Midbrain (tissue), 1 donor: ENCODE results near the gene TMEM115.

ENCODE experiments used
- DNase-seq: peaks from one replicate; lab custom pipeline; 2025; lab: John Stamatoyannopoulos, UW

The TMEM115 gene

GRCh38 chr3:50378024-50378423, 18.7 kb upstream of the TMEM115 start:
- no peak for DNase-seq

DNA sequence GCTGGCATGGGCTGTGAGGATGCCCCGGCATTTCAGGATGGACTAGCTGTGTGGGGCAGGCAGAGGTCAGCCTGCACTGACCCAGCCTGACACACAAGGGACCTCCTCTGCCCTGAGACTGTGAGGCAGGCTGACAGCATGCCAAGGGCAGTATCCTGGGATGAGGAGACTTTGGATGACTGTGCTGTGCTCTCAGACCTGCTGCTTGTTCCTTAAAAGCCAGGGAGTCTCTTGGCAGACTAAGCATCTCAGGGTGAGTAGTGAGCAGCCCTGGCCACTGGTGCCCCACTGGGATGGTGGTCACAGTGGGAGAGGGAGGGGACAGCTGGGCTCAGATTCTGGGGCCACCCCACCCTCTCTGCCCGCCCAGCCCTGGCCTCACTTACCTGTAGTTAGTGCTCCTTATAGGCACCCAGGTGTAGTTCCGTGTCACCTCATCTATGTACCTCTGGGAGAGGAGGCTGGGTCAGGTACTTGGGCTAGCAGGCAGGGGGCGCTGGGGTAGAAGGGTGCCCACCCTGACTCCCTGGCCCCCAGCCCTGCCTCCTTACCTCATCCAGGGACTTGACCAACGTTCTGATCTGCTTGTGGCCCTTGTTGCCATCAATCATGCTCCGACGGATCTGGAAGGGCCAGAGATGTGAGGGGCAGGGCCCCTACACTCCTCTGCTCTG, 16.1 kb upstream of the TMEM115 start:
- no peak for DNase-seq

DNA sequence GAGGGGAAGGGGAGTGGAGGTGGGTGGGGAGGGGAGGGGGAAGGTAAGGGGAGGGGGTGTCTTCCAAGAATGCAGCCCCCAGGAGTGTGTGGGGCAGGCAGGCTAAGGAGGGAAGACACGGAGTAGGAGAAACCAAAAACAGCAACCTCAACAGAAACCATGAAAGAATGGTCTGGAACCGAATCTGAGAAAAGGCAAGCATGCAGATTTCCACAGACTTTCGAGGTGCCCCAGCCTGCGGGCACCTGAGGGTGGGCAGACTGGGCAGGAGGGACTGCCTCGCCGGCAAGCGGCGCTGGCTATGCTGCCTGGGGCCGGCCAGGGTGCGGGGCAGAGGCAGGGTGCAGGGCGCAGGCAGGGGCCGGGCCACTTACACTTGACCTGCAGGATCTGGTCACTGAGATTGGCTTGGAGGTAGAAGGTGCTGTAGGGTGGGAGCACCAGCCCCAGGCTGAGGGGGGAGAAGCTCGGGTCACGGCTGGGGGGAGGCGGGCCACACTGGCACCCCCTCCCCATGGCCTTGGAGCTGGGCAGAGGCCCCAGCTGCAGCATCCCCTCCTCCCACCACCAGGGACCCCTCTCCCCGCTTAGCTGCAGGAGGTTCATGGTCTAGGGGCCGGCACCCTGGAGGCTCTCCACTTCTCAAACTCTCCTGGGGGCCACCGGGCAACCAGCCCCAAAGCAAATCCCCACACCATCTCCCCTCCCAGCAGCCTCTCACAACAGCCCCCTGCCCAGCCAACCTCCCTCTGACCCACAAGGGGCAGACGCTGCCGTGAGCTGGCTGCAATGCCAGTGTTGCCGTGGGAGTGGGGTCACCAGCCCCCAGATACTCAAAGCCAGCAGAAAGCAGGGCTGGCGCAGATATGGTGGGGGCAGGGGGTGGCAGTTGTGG, 15.3 kb upstream of the TMEM115 start:
- no peak for DNase-seq

- DNase-seq, result no peak
Observed at GRCh38 chr3:50373146-50374051, 14.1 kb upstream of the TMEM115 start.

GRCh38 chr3:50372349-50372748, 13.0 kb upstream of the TMEM115 start:
- no peak for DNase-seq

DNA sequence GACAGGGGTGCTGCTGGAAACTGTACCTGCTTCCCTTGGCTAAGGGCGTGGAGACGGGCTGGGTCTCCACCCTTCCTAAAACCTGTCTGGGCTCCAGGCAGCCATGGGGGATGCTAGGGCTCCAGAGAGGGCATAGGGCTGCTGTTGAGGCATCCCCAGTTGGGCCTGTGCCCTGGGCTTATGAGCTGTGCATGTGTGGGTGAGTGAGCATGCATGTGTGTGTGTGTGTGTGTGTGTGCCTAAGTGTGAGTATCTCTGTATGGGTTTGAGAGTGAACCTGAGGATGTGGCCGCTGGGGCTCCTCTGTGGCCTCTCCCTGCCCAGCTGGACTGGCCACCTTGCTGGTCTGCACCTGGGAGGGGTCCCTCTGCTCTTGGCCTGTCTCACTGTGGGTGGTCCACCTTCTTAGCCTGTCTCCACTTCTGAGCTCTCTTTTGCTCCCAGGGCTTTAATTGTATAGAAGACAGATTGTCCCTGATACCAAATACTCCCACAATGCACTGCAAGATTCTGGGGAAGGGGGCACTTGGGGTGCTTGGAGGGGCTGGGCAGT, 11.9 kb upstream of the TMEM115 start:
- no peak for DNase-seq

DNA sequence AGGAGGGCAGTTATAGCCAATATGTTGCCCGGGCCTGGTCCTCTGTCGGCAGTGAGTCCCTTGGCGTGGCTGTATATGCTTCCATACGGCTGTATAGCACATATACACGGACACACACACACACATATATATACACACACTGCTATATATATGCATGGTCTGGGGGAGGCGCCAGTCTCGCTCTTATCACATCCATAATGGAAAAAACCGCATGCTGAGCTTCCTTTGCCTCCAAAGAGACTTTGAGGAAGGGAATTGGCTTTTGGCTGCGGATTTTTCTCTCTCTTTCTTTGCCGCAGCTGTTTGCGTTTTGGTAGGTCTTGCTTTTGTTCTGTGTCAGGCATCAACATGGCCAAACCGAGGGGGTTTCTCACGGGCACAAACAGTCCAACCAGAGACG, 11.3 kb upstream of the TMEM115 start:
- DNase-seq, result no peak

GRCh38 chr3:50369012-50369670, 9.8 kb upstream of the TMEM115 start:
- no peak for DNase-seq

- DNase-seq, result no peak
Observed at GRCh38 chr3:50365842-50366220, 6.5 kb upstream of the TMEM115 start.

- DNase-seq, result peak; percentile 53
Observed at GRCh38 chr3:50365080-50365841, 5.9 kb upstream of the TMEM115 start.

DNA sequence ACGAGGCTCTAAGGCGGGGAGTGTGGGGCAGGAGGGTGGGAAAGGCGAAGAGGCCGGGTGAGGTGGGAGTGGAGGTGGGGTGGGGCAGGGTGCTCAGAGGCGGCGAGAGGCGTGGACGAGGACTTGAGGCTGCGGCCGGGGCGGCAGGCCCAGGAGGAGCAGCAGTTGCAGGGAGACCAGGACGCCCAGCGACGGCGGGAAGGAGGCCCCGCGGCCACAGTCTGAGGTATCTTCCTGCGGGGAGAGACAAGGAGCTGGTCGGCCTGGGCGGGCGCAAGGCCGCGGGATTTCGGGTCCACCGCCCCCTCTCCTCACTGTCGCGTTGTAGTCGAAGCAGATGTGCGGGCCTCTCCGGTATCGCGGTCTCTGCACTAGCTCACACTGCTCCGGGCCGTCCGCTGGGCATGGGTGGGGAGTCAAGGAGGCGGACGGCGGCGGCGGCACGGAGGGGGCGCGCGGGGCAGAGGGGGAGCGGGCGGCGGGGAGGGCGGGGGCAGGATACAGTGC, 5.3 kb upstream of the TMEM115 start:
- no peak for DNase-seq

DNA sequence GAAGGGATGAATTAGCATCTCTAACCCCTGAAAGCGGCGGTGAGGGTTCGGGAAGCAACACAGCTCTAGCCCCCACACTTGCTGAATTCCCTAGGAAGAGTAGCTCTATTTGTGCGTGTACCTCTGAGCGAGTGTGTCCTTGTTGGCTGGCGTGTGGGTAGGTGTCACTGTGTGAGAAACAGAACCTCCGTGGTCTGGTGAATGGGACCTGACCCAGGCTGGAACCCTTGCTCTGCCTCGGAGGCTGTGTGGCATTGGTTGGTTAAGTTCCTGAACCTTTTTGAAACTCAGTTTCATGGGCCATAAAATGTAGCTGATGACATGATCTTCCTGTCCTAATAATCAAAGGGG, 414 bp upstream of the TMEM115 start:
- no peak for DNase-seq

- DNase-seq, result no peak
Observed at GRCh38 chr3:50358355-50358910, 888 bp downstream of the TMEM115 start.

DNA sequence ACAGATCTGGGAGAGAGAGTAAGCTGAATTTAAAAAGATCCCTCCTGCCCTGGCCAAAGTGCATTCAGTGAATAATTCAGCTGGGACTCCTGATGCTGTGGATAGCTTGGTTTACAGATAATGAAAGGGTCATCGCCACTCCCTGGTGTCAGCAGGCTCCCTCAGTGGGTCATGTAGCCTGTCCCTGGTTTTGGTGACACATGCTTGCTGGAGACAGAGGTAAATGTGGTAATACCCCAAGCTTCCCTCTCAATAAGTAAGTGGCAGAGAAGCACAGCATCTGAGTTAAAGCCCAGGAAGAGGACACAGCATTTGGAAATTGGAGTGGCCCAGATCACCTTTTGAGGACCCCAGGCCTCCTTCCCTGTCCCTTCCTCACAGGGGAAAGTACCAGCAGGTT, 1.8 kb downstream of the TMEM115 start:
- DNase-seq, result no peak

DNA sequence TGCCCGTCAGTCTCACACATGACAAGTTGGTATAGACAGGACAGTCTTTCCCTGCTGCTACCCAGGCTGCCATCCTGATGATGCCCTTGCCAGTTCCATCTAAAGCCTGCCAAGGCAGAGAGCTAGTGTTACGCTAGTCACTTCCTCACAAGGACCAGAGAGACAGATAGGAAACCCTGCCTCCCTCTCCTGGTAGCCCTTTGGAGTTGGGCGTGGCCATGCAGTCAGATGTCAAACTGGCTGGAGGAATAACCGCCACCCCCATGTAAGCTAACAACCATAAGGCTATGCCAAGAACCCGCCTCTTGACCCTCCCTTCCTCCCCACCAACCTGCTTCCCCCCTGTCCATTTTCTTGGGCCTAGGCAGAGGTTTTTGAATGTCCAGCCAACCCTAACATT, 2.8 kb downstream of the TMEM115 start:
- no peak for DNase-seq

- DNase-seq, result no peak
Observed at GRCh38 chr3:50355829-50356552, 3.3 kb downstream of the TMEM115 start.

- DNase-seq, result no peak
Observed at GRCh38 chr3:50354850-50355249, 4.5 kb downstream of the TMEM115 start.

DNA sequence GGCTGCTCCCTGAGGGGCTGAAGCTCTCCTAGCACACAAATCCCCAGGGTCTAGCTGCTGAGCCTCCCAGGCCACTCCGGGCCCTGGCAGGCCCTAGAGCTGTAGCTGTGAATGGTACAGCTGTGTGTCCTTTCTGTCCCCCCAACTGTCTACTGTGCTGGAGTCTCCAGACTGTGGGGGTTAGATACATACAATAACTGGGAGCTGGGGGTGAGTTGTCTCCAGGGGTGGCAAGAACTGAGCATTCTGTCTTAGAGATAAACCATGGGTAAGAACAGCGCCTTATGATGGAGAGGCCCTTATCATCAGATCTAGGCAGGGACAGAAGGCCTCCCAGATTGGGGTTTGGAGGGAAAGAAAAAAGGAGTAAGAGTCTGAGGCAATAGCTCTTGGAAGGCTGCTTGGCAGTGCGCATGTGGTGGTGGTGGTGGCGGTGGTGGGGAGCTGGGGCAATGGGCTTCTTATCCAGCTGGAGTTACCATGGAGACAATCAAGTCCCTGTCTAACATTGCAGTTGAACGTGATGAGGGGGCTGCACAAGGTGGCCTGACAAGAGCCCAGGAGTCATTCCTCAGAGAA, 5.0 kb downstream of the TMEM115 start:
- DNase-seq, result no peak

GRCh38 chr3:50353245-50354004, 5.9 kb downstream of the TMEM115 start:
- no peak for DNase-seq
